Loucy (cell line): ENCODE measurements around the gene ZNF302.

Experiments used
- H2AFZ ChIP-seq: fragments of 200-600 bp; sonication (generic); 2 replicates; pipeline ENCODE4 v1.6.0; 2016; ENCODE audit warnings: antibody characterized with exemption, mild to moderate bottlenecking, low read length, moderate library complexity
- H3F3A ChIP-seq: fragments of 200-600 bp; 2 replicates; pipeline ENCODE4 v1.6.0; 2016; ENCODE audit warnings: antibody characterized with exemption, low read depth, mild to moderate bottlenecking
- H3K27me3 ChIP-seq: fragments of 200-600 bp; sonication (generic); 2 replicates; pipeline ENCODE4 v1.6.1; 2014; ENCODE audit warnings: low read length, mild to moderate bottlenecking; ENCODE audit not compliant: insufficient read depth, poor library complexity, severe bottlenecking
- H3K36me3 ChIP-seq: fragments of 200-600 bp; sonication (generic); 2 replicates; pipeline ENCODE4 v1.6.1; 2016; ENCODE audit warnings: low read length; ENCODE audit not compliant: insufficient read depth
- H3K4me1 ChIP-seq: fragments of 200-600 bp; sonication (generic); 2 replicates; pipeline ENCODE4 v1.5.1; 2014; ENCODE audit warnings: low read length, mild to moderate bottlenecking; ENCODE audit not compliant: insufficient read depth, poor library complexity, severe bottlenecking
- H3K4me2 ChIP-seq: fragments of 200-600 bp; sonication (generic); 2 replicates; pipeline ENCODE4 v1.6.0; 2014; ENCODE audit warnings: antibody characterized with exemption, low read length, low read depth, mild to moderate bottlenecking; ENCODE audit not compliant: poor library complexity, severe bottlenecking
- H3K4me3 ChIP-seq: fragments of 200-600 bp; sonication (generic); 2 replicates; pipeline ENCODE4 v1.5.1; 2014; ENCODE audit warnings: low read length, mild to moderate bottlenecking, mixed read lengths; ENCODE audit not compliant: poor library complexity, severe bottlenecking
- H3K79me2 ChIP-seq: fragments of 200-600 bp; sonication (generic); 2 replicates; pipeline ENCODE4 v1.6.1; 2014; ENCODE audit warnings: low read length; ENCODE audit not compliant: insufficient read depth
- H3K9ac ChIP-seq: fragments of 200-600 bp; sonication (generic); 2 replicates; pipeline ENCODE4 v1.6.0; 2014; ENCODE audit warnings: mild to moderate bottlenecking, low read depth, low read length, moderate library complexity; ENCODE audit not compliant: poor library complexity, severe bottlenecking
- H3K9me2 ChIP-seq: fragments of 200-600 bp; sonication (generic); replicated peaks from 2 replicates; pipeline ENCODE4 v1.6.1; 2016; ENCODE audit warnings: low read depth, low read length, mixed read lengths
- H3K9me3 ChIP-seq: fragments of 200-600 bp; sonication (generic); 2 replicates; pipeline ENCODE4 v1.6.1; 2014; ENCODE audit warnings: mild to moderate bottlenecking, antibody characterized with exemption, low read length, low read depth; ENCODE audit not compliant: insufficient read depth
- H4K20me1 ChIP-seq: fragments of 200-600 bp; sonication (generic); 2 replicates; pipeline ENCODE4 v1.6.0; 2014; ENCODE audit warnings: antibody characterized with exemption, low read length, mild to moderate bottlenecking; ENCODE audit not compliant: insufficient read depth, poor library complexity, severe bottlenecking
- EZH2phosphoT487 ChIP-seq: fragments of 200-600 bp; IDR thresholded peaks from 2 replicates; pipeline ENCODE4 v1.6.1; 2018; ENCODE audit warnings: antibody characterized with exemption, mild to moderate bottlenecking, moderate library complexity, borderline replicate concordance
- TF ChIP-seq, protein P1 (sequence below): fragments of 200-600 bp; sonication (generic); conservative IDR thresholded peaks from 2 replicates; pipeline ENCODE4 v1.5.1; 2014; ENCODE audit warnings: mild to moderate bottlenecking, antibody characterized with exemption, low read length

ZNF302 gene

DNA sequence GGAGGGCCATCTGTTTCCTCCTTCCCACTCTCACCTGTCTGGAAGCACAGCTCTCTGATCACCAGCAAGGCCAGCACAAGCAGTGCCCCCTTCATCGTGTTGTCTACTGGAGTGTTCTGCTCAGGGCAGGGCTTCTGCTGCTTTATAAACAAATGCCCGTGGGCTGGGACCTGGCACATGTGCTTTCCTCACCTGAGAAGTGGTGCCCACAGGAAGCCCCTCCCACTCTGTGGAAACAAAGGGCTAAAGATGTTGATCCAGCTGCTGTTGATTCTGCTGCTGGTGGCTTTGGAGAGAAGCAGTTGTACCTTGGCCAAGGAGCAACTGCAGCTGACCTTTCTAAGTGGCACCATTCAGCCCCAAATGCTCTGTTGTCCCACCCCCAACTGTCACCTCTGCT, 30.2 kb downstream of the ZNF302 start:
- no peak for TF ChIP-seq EZH2phosphoT487
- TF ChIP-seq, protein P1, sequence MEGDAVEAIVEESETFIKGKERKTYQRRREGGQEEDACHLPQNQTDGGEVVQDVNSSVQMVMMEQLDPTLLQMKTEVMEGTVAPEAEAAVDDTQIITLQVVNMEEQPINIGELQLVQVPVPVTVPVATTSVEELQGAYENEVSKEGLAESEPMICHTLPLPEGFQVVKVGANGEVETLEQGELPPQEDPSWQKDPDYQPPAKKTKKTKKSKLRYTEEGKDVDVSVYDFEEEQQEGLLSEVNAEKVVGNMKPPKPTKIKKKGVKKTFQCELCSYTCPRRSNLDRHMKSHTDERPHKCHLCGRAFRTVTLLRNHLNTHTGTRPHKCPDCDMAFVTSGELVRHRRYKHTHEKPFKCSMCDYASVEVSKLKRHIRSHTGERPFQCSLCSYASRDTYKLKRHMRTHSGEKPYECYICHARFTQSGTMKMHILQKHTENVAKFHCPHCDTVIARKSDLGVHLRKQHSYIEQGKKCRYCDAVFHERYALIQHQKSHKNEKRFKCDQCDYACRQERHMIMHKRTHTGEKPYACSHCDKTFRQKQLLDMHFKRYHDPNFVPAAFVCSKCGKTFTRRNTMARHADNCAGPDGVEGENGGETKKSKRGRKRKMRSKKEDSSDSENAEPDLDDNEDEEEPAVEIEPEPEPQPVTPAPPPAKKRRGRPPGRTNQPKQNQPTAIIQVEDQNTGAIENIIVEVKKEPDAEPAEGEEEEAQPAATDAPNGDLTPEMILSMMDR: no peak
- no peak overlapping the region for H3K4me2 ChIP-seq
- no peak overlapping the region for H2AFZ ChIP-seq
- no peaks in the 10 kb centered on the region for H3K36me3 ChIP-seq
- H3K4me1 ChIP-seq: no peaks in the 10 kb centered on the region
- H3K9ac ChIP-seq: no peak overlapping the region
- H3K27me3 ChIP-seq: no peaks in the 10 kb centered on the region
- no peak overlapping the region for H3K4me3 ChIP-seq
- H4K20me1 ChIP-seq: no peaks in the 10 kb centered on the region
- H3K9me2 ChIP-seq: no peaks in the 10 kb centered on the region
- no peaks in the 10 kb centered on the region for H3F3A ChIP-seq
- no peaks in the 10 kb centered on the region for H3K9me3 ChIP-seq
- no peaks in the 10 kb centered on the region for H3K79me2 ChIP-seq

DNA sequence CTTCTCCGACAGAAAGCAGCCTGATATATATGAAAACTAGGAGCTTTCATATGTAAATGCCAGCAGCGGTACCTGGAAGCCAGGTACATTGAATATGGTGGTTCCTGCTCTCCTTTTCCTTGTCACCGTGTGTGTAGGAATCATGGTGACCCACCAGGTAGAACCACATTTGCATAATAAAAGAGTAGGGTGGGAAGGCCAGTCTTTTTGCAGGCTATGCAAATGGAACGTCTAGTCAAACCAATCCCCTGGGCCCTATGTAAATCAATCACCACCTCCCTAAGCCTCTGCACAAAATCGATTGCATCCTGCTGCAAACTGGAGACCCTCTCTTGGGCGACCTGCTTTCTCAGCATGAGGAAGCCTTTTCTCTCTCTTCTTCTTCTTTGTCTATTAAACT, 34.4 kb downstream of the ZNF302 start:
- Histone ChIP-seq H4K20me1 (no peaks in the 10 kb centered on the region), H3K9ac (no peak overlapping the region), H2AFZ (no peak overlapping the region), H3K79me2 (no peaks in the 10 kb centered on the region), H3K4me2 (no peak overlapping the region), H3K9me2 (no peaks in the 10 kb centered on the region), H3K27me3 (no peaks in the 10 kb centered on the region), H3K36me3 (no peaks in the 10 kb centered on the region), H3K9me3 (peaks cover 6% of the 10 kb centered on the region; the same call in 1 of the 2 replicates), H3F3A (no peaks in the 10 kb centered on the region), H3K4me1 (no peaks in the 10 kb centered on the region), H3K4me3 (no peak overlapping the region)
- TF ChIP-seq EZH2phosphoT487: no peak
- TF ChIP-seq, protein P1: no peak

DNA sequence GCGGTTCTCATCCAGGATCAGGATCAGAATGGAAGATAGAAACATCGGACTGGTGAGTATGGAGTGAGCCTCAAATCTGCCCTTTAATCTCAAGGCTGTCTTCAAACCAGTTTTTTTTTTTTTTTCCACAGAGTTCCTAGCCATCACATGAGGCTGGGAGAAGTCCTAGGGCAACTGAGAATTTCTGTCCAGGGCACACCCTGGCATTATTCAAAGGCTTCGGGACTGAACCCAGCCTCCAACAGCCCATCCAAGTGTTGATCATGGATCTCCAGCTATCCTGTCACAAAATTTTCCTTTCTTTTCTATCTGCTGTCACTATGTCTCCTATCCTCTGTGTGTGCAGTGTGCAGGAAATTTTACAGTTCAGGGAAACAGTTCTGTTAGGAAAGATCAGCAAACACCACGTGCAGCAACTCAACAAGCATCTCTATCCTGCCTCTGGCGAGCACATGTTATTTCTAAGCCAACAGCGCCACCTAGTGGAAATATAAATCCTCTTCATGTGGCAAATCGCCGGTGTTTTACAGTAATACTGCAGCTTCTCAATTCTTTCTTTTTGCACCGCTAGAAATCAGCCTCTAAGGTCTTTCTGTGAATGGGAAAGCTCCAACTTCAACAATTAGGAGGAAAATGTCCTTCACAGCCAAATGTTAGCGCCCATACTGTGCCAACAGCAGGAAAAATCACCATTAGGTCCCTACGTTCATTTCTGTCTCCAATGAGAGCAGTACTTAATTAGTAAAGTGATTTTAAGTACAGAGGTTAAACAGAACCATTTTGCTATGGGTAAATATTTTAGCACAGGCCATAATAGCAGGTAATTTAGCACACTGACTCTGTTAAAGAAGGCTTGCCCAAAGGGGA, 35.1 kb downstream of the ZNF302 start:
- H3K4me2 ChIP-seq: no peak overlapping the region
- H3K9me3 ChIP-seq: peaks cover 6% of the 10 kb centered on the region; the same call in 1 of the 2 replicates
- no peak overlapping the region for H2AFZ ChIP-seq
- no peaks in the 10 kb centered on the region for H3K9me2 ChIP-seq
- no peaks in the 10 kb centered on the region for H3K27me3 ChIP-seq
- H3K36me3 ChIP-seq: no peaks in the 10 kb centered on the region
- no peak overlapping the region for H3K9ac ChIP-seq
- no peak overlapping the region for H3K4me3 ChIP-seq
- TF ChIP-seq EZH2phosphoT487: no peak
- TF ChIP-seq, protein P1: peak; percentile 79
- no peaks in the 10 kb centered on the region for H4K20me1 ChIP-seq
- H3K4me1 ChIP-seq: no peaks in the 10 kb centered on the region
- H3F3A ChIP-seq: no peaks in the 10 kb centered on the region
- H3K79me2 ChIP-seq: no peaks in the 10 kb centered on the region
